ENCODE data around the gene FNBP1. TPM values are rescaled to one million over a fixed set of nuclear protein-coding genes. Genes with fewer than 3 reads are reported as not detected.
A peak's percentile ranks its signal among the peaks of the same experiment; 100 is the strongest.

Gene FNBP1
- total RNA-seq, 1 experiment from 2014 or later: 30.8 TPM

GRCh38 chr9:130054325-130054786 lies 11.4 kb upstream of the FNBP1 start:
- Histone ChIP-seq H3K79me2 (ENCODE audit: low read length) (peaks cover 71% of the 10 kb centered on the region), H3K9ac (ENCODE audit: low read length) (peak overlapping the region; percentile 94), H2AFZ (ENCODE audit: low read length) (peak overlapping the region; percentile 86), H3K4me1 (ENCODE audit: insufficient read depth, low read length) (peaks cover 23% of the 10 kb centered on the region), H3K4me2 (ENCODE audit: low read length) (peak overlapping the region; percentile 95), H3K4me3 (ENCODE audit: low read length) (peak overlapping the region; percentile 95), H3K9me2 (replicated peaks; ENCODE audit: low read length) (no peaks in the 10 kb centered on the region), H4K20me1 (ENCODE audit: low read length) (no peaks in the 10 kb centered on the region), H3K27ac (ENCODE audit: low read length) (peak overlapping the region; percentile 70), H3K36me3 (ENCODE audit: low read depth, low read length) (no peaks in the 10 kb centered on the region), H3F3A (ENCODE audit: low read length, unreplicated experiment) (no peaks in the 10 kb centered on the region), H3K27me3 (ENCODE audit: low read length) (no peaks in the 10 kb centered on the region), H3K9me3 (ENCODE audit: low read length) (no peaks in the 10 kb centered on the region)
- DNase-seq: no peak
- TF ChIP-seq CTCF (conservative IDR thresholded peaks at IDR 0.05; ENCODE audit: low read depth, low read length) (no peak), EZH2 (IDR thresholded peaks at IDR 0.05; ENCODE audit: low read length, unreplicated experiment) (no peak), EZH2phosphoT487 (IDR thresholded peaks at IDR 0.05; ENCODE audit: borderline replicate concordance, low read length) (no peak)
- intact Hi-C loops (cut with micrococcal nuclease): no loop called here
- ATAC-seq: peak; percentile 16
- ChIA-PET POLR2A (ENCODE audit: unreplicated experiment) (no interaction called here), CTCF (no interaction called here)
- TSS peak; percentile 65 for BruUV-seq (replicated peaks)

- intact Hi-C loops (cut with micrococcal nuclease): no loop called here
- TF ChIP-seq EZH2phosphoT487 (IDR thresholded peaks at IDR 0.05; ENCODE audit: borderline replicate concordance, low read length) (no peak), EZH2 (IDR thresholded peaks at IDR 0.05; ENCODE audit: low read length, unreplicated experiment) (no peak), CTCF (conservative IDR thresholded peaks at IDR 0.05; ENCODE audit: low read depth, low read length) (no peak)
- BruUV-seq (replicated peaks): no TSS peak
- CTCF ChIA-PET: no interaction called here
- ATAC-seq (peak; percentile 86), DNase-seq (peak; percentile 56)
- Histone ChIP-seq H3K79me2 (ENCODE audit: low read length) (peaks cover 64% of the 10 kb centered on the region), H4K20me1 (ENCODE audit: low read length) (no peaks in the 10 kb centered on the region), H2AFZ (ENCODE audit: low read length) (peak within 1 kb of the TSS; percentile 86), H3K4me3 (ENCODE audit: low read length) (peak within 1 kb of the TSS; percentile 95), H3K27ac (ENCODE audit: low read length) (peak within 1 kb of the TSS; percentile 70), H3K4me1 (ENCODE audit: insufficient read depth, low read length) (peaks cover 23% of the 10 kb centered on the region), H3K9me3 (ENCODE audit: low read length) (no peaks in the 10 kb centered on the region), H3K27me3 (ENCODE audit: low read length) (no peaks in the 10 kb centered on the region), H3K9me2 (replicated peaks; ENCODE audit: low read length) (no peaks in the 10 kb centered on the region), H3K36me3 (ENCODE audit: low read depth, low read length) (no peaks in the 10 kb centered on the region), H3K4me2 (ENCODE audit: low read length) (peak within 1 kb of the TSS; percentile 95), H3K9ac (ENCODE audit: low read length) (peak within 1 kb of the TSS; percentile 94), H3F3A (ENCODE audit: low read length, unreplicated experiment) (no peaks in the 10 kb centered on the region)
- POLR2A ChIA-PET (ENCODE audit: unreplicated experiment): interaction anchor here (0.6 kb wide), 1 partner anchor 15 kb away, joined by 4 read pairs; no protein-coding TSS in a partner anchor
Measured at GRCh38 chr9:130053504-130054324, 10.7 kb upstream of the FNBP1 start, which contains the start of gene GPR107. TSS of gene GPR107 (plus strand) at chr9:130053906. CDS start at chr9:130053933, 27 bp downstream.

GRCh38 chr9:130053109-130053503 lies 10.1 kb upstream of the FNBP1 start:
- ChIA-PET POLR2A (ENCODE audit: unreplicated experiment) (interaction anchor here (0.6 kb wide), 1 partner anchor 80 kb away, joined by 3 read pairs; no protein-coding TSS in a partner anchor), CTCF (no interaction called here)
- peak overlapping the region; percentile 86 for H2AFZ ChIP-seq (ENCODE audit: low read length)
- no peaks in the 10 kb centered on the region for H4K20me1 ChIP-seq (ENCODE audit: low read length)
- no peaks in the 10 kb centered on the region for H3K9me2 ChIP-seq (replicated peaks; ENCODE audit: low read length)
- no peak for TF ChIP-seq EZH2 (IDR thresholded peaks at IDR 0.05; ENCODE audit: low read length, unreplicated experiment)
- no peak for TF ChIP-seq EZH2phosphoT487 (IDR thresholded peaks at IDR 0.05; ENCODE audit: borderline replicate concordance, low read length)
- no peak for TF ChIP-seq CTCF (conservative IDR thresholded peaks at IDR 0.05; ENCODE audit: low read depth, low read length)
- H3K4me2 ChIP-seq (ENCODE audit: low read length): peak overlapping the region; percentile 95
- TSS peak; percentile 87 for BruUV-seq (replicated peaks)
- ATAC-seq: no peak
- no peaks in the 10 kb centered on the region for H3K9me3 ChIP-seq (ENCODE audit: low read length)
- no peak for DNase-seq
- intact Hi-C loops (cut with micrococcal nuclease): no loop called here
- H3K9ac ChIP-seq (ENCODE audit: low read length): peak overlapping the region; percentile 94
- H3K27ac ChIP-seq (ENCODE audit: low read length): peak overlapping the region; percentile 70
- H3K4me1 ChIP-seq (ENCODE audit: insufficient read depth, low read length): peaks cover 23% of the 10 kb centered on the region
- peaks cover 58% of the 10 kb centered on the region for H3K79me2 ChIP-seq (ENCODE audit: low read length)
- H3F3A ChIP-seq (ENCODE audit: low read length, unreplicated experiment): no peaks in the 10 kb centered on the region
- H3K4me3 ChIP-seq (ENCODE audit: low read length): peak overlapping the region; percentile 95
- H3K36me3 ChIP-seq (ENCODE audit: low read depth, low read length): no peaks in the 10 kb centered on the region
- no peaks in the 10 kb centered on the region for H3K27me3 ChIP-seq (ENCODE audit: low read length)
